ENCODE results near the gene METRNL. TPM values are rescaled to one million over a fixed set of nuclear protein-coding genes. Genes with fewer than 3 reads are reported as not detected.

The METRNL gene
- total RNA-seq, 2 experiments from 2014 or later = 29.5 to 34.8 TPM

DNA sequence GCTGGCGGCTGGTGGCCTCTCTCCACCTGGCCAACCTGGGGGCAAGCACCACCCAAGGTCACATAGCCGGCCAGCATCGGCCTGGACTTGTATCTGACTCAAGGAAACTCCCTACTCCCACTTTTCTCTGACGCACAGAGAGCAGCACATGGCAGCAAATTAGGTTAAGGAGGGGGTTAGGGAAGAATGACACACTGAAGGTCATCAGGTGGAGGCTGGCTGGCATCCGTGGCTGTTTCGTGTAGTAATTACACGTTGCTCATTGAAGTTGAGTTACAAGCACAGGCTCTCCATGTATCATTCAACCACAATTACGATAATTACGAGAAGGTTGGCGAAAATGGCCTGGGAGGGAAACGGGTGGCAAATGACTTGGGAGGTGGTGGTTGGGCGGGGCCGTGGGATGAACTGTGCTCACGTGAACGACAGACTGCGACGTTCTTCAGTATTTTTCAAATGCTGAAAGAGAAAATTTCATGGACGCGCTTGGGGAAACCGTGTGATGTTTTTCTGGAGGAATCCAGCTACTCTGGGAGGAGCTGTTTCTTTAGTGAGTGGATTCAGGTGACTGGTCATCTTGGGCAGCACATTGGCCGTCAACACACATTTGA lies 4.0 kb upstream of the METRNL start:
- ChIA-PET CTCF (no interaction called here), POLR2A (no interaction called here)

- ChIA-PET CTCF (interaction anchor here (1.2 kb wide), 2 partner anchors 15 to 23 kb away, joined by 3 to 4 read pairs; no protein-coding TSS in a partner anchor), POLR2A (no interaction called here)
Observed at GRCh38 chr17:83076938-83077337, 2.5 kb upstream of the METRNL start.

DNA sequence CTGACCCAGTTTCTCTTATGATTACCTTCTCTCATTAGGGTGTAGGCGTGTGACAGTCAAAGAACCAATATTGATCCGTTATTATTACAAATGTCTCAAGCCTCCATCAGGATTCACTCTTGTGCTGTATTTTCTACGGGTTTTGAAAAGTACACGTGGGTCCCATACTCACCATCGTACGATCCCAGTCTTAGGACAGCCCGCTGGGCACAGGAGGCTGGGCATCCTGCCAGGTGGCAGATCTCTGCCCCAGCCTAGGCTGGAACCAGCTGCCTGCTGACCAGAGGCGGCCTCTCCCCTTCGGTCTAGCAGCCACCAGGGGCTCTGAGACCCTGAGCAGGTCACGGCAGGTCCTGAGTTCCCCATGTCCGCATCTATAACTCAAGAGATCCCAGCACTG lies 2.0 kb upstream of the METRNL start:
- POLR2A ChIA-PET = no interaction called here
- CTCF ChIA-PET = no interaction called here

GRCh38 chr17:83077939-83078338 lies 1.5 kb upstream of the METRNL start:
- CTCF ChIA-PET = interaction anchor here (0.7 kb wide), 1 partner anchor 24 kb away, joined by 3 read pairs; no protein-coding TSS in a partner anchor
- POLR2A ChIA-PET = no interaction called here

DNA sequence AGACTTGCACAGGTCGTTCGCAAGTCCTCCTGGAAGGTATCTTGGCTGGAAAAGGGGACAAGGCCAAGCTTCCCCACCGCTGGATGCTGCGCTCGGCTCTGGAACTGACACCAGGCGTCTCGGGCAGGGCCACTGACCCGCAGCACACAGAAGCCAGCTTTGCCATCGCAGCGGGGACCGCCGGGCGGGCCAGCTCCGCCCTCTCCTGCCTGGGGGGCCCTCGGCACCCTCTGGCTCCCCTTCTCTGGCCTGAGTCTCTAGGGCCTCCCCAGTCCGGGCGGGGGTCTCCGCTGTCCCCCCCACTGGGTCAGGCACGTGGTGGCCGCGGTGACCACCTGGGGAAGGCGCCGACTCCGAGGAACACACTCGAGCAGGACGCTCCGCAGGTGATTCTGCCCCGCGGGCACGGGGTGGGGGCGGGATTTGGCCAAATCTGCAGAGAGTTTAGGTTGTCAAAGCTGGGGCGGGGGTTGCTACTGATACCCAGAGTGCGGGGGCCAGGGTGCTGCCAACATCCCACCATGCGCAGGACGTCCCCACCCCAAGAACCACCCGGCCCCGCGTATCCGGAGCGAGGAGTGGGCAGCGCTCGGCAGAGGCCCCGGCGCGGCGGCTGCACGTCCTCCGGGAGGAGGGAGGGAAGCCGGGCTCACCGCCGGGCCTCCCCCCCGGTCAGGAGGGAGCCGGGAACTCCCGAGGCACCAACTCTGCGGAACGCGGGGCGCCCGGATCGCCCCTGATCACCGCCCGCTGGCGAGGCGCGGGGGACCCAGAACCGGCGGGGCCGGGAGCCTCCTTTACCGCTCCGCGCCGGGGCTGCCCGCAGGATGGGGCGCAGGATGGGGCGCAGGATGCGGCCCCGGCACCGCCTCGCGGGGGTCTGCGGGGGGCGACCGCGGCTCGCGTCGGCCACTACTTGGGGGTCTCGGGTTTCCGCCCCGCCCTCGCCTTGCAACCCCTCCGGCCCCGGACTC lies 744 bp upstream of the METRNL start:
- POLR2A ChIA-PET = interaction anchor here (0.9 to 1.0 kb wide), 2 partner anchors 25 to 122 kb away, joined by 4 read pairs; no protein-coding TSS in a partner anchor
- CTCF ChIA-PET = interaction anchor here (0.7 kb wide), 1 partner anchor 25 kb away, joined by 3 read pairs; no protein-coding TSS in a partner anchor

- ChIA-PET CTCF (no interaction called here), POLR2A (interaction anchor here (0.9 to 1.0 kb wide), 2 partner anchors 26 to 120 kb away, joined by 4 read pairs; no protein-coding TSS in a partner anchor)
Observed at GRCh38 chr17:83079766-83080578, 563 bp downstream of the METRNL start.

- POLR2A ChIA-PET = interaction anchor here (0.7 kb wide), 1 partner anchor 215 kb away, joined by 3 read pairs; no protein-coding TSS in a partner anchor
- CTCF ChIA-PET = no interaction called here
Observed at GRCh38 chr17:83080579-83080857, 1.1 kb downstream of the METRNL start.

- ChIA-PET POLR2A (interaction anchor here (0.7 kb wide), 1 partner anchor 216 kb away, joined by 3 read pairs; no protein-coding TSS in a partner anchor), CTCF (interaction anchor here (0.7 to 1.2 kb wide), 2 partner anchors 27 to 119 kb away, joined by 3 read pairs; no protein-coding TSS in a partner anchor)
Observed at GRCh38 chr17:83080858-83081683, 1.7 kb downstream of the METRNL start.

- ChIA-PET CTCF (interaction anchor here (0.7 to 1.2 kb wide), 2 partner anchors 28 to 119 kb away, joined by 3 read pairs; no protein-coding TSS in a partner anchor), POLR2A (no interaction called here)
Observed at GRCh38 chr17:83081684-83082201, 2.3 kb downstream of the METRNL start.

GRCh38 chr17:83082424-83082823 lies 3.0 kb downstream of the METRNL start:
- CTCF ChIA-PET = interaction anchor here (1.2 to 1.7 kb wide), 2 partner anchors 34 to 118 kb away, joined by 3 to 4 read pairs; no protein-coding TSS in a partner anchor
- POLR2A ChIA-PET = interaction anchor here (2.1 kb wide), 1 partner anchor 118 kb away, joined by 22 read pairs; no protein-coding TSS in a partner anchor

GRCh38 chr17:83082909-83083367 lies 3.5 kb downstream of the METRNL start:
- POLR2A ChIA-PET = interaction anchor here (0.6 to 2.1 kb wide), 4 partner anchors 16 to 307 kb away, joined by 3 to 22 read pairs (median 4); no protein-coding TSS in a partner anchor
- CTCF ChIA-PET = interaction anchor here (0.9 to 1.7 kb wide), 4 partner anchors 29 to 119 kb away, joined by 3 to 18 read pairs (median 4); no protein-coding TSS in a partner anchor

DNA sequence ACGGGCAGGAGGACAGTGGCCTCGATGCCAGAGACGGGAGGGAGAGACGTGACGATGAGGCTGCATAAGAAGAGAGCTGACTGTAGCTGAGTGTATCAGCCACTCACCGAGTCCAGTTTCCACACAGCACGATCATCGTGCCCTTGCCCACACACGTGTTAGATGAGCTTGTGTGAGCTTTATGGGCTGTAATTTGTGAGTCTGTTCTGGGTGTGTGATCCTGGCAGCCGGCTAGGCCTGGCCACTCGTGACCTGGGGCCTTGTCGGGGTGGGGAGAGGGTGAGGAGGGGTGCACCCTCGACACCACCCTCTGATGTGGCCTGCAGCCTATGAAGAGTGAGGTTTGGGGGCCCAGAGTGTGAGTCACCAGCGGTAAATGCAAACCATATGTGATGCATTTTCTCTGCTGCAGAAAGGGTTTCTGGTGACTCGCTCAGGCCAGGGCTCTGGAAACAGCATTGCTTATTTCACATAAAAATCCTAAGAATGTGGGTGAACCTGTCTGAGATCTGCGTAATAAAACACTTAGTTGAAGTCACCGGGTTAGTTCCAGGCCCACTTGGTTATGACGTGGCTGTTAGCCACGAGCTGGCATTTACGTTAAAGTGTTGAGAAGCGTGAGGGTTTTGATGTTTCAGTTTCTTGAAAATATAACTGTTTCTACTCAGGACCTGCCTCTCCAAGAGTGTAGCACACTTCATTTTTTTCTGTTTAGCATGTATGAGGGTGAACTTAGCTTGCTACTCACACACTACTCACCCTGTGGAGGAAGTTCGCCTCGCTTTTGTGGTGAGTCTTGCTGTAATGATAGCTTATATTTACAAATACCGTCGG lies 4.2 kb downstream of the METRNL start:
- CTCF ChIA-PET = interaction anchor here (0.6 to 1.7 kb wide), 6 partner anchors 30 to 308 kb away, joined by 3 to 18 read pairs (median 4); no protein-coding TSS in a partner anchor
- POLR2A ChIA-PET = interaction anchor here (0.6 to 2.1 kb wide), 5 partner anchors 15 to 307 kb away, joined by 3 to 22 read pairs (median 3); no protein-coding TSS in a partner anchor

- CTCF ChIA-PET = interaction anchor here (0.6 to 1.7 kb wide), 4 partner anchors 35 to 308 kb away, joined by 3 to 18 read pairs (median 4); no protein-coding TSS in a partner anchor
- POLR2A ChIA-PET = interaction anchor here (0.8 to 2.1 kb wide), 3 partner anchors 15 to 123 kb away, joined by 3 to 22 read pairs (median 4); no protein-coding TSS in a partner anchor
Observed at GRCh38 chr17:83084214-83084613, 4.8 kb downstream of the METRNL start.

DNA sequence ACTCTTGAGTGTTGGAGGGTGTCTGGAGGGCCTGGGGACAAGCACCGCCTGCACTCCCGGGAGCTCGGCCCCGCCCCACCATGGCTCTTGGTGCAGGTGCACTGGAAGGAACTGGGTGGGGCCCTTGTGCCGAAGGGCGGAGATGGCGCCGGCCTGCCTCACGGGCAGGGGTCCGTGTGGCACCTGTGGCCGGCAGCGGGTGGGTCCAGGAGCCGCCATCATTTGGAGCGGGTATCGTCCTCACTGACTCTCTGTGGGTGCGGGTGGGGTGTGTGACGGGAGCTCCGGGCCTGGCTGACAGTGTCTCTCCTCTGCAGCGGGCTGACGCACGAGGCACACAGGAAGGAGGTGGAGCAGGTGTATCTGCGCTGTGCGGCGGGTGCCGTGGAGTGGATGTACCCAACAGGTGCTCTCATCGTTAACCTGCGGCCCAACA lies 5.2 kb downstream of the METRNL start:
- POLR2A ChIA-PET = interaction anchor here (2.1 kb wide), 1 partner anchor 116 kb away, joined by 22 read pairs; no protein-coding TSS in a partner anchor

DNA sequence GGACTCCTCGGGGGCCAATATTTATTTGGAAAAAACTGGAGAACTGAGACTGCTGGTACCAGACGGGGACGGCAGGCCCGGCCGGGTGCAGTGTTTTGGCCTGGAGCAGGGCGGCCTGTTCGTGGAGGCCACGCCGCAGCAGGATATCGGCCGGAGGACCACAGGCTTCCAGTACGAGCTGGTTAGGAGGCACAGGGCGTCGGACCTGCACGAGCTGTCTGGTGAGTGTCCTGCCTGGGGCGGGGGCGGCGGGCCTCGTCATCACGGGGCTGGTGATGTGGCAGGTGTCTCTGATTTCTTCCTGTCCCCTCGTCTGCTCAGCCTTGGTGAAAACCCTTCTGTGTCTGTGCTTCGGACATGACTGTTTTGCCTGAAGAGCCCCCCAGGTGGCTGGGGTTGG lies 5.7 kb downstream of the METRNL start:
- POLR2A ChIA-PET = no interaction called here
- CTCF ChIA-PET = interaction anchor here (0.9 kb wide), 1 partner anchor 32 kb away, joined by 3 read pairs; no protein-coding TSS in a partner anchor

More for the DNA sequence above, 5.2 kb downstream of the METRNL start:
- CTCF ChIA-PET = interaction anchor here (0.9 to 1.7 kb wide), 2 partner anchors 32 to 116 kb away, joined by 3 to 18 read pairs; no protein-coding TSS in a partner anchor

- ChIA-PET CTCF (interaction anchor here (0.9 kb wide), 1 partner anchor 31 kb away, joined by 3 read pairs; no protein-coding TSS in a partner anchor), POLR2A (no interaction called here)
Observed at GRCh38 chr17:83085526-83086198, 6.3 kb downstream of the METRNL start.
